A673 (cell line): ENCODE data around the gene ASTN2.

Experiments used
- CTCF ChIP-seq: fragments of 300-800, 200-600 bp; sonication (generic); conservative IDR thresholded peaks from 2 replicates; pipeline ENCODE4 v1.5.1; 2017; ENCODE audit warnings: low read depth, mild to moderate bottlenecking, antibody characterized with exemption, low read length, moderate library complexity, mixed read lengths
- EZH2 ChIP-seq: fragments of 200-600 bp; sonication (generic); IDR thresholded peaks from 2 replicates; pipeline ENCODE4 v1.6.1; 2017; ENCODE audit warnings: borderline replicate concordance, low read depth, mild to moderate bottlenecking, mixed read lengths, antibody characterized with exemption, low read length; ENCODE audit not compliant: poor library complexity, severe bottlenecking

- TF ChIP-seq CTCF = no peak
- TF ChIP-seq EZH2 = no peak
Measured at GRCh38 chr9:116875576-116875975, 539.3 kb downstream of the ASTN2 start.
